ENCODE results near the gene TAS2R19. TPM values are rescaled to one million over a fixed set of nuclear protein-coding genes. Genes with fewer than 3 reads are reported as not detected.

Gene TAS2R19
- total RNA-seq, 1 donor from 2014 or later = 2.2 TPM

DNA sequence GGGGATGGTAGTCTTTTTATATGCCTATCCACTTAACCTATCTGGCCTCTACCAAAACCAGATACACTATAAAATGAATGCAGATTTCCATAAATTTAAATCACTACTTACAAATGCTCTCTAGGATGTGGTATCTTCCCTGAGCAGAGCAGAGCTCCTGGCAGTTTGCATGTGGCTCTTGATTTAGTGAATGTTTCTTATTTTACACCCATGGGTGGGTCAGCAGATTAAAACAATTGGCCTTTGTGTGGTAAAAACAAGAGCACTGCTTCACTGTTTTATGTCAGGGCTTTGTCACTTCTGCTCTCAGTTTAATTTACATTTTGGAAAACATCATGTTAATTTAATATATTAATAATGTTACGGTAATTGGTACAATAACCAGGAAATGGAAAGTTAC, 5.5 kb downstream of the TAS2R19 start:
- Histone ChIP-seq H3K36me3 (ENCODE audit: insufficient read depth, low read length) (peaks cover 3% of the 10 kb centered on the region), H3K4me2 (ENCODE audit: low read length) (no peak overlapping the region), H4K20me1 (ENCODE audit: insufficient read depth, low read length) (peaks cover 5% of the 10 kb centered on the region), H3K4me1 (ENCODE audit: insufficient read depth, low read length) (no peaks in the 10 kb centered on the region), H3K27ac (ENCODE audit: low read depth, low read length) (no peak overlapping the region), H3K4me3 (ENCODE audit: insufficient read depth, low read depth, low read length) (no peak overlapping the region), H2AFZ (ENCODE audit: low read depth, low read length) (no peak overlapping the region), H3K9me3 (ENCODE audit: insufficient read depth, low read depth, low read length) (no peaks in the 10 kb centered on the region), H3K9ac (ENCODE audit: low read length) (no peak overlapping the region), H3K27me3 (ENCODE audit: insufficient read depth, low read length) (no peaks in the 10 kb centered on the region), H3K79me2 (ENCODE audit: insufficient read depth, low read length) (no peaks in the 10 kb centered on the region)
- Mint-ChIP-seq H3K36me3 (ENCODE audit: low read depth, unreplicated experiment) (no peaks in the 10 kb centered on the region), H3K4me1 (ENCODE audit: low read depth, unreplicated experiment) (peaks cover 3% of the 10 kb centered on the region), H3K4me3 (ENCODE audit: unreplicated experiment) (no peak overlapping the region), H3K27me3 (ENCODE audit: low read depth, unreplicated experiment) (no peaks in the 10 kb centered on the region), H3K9me3 (ENCODE audit: unreplicated experiment) (no peaks in the 10 kb centered on the region), H3K27ac (ENCODE audit: unreplicated experiment) (no peak overlapping the region)
- TF ChIP-seq, protein P1, sequence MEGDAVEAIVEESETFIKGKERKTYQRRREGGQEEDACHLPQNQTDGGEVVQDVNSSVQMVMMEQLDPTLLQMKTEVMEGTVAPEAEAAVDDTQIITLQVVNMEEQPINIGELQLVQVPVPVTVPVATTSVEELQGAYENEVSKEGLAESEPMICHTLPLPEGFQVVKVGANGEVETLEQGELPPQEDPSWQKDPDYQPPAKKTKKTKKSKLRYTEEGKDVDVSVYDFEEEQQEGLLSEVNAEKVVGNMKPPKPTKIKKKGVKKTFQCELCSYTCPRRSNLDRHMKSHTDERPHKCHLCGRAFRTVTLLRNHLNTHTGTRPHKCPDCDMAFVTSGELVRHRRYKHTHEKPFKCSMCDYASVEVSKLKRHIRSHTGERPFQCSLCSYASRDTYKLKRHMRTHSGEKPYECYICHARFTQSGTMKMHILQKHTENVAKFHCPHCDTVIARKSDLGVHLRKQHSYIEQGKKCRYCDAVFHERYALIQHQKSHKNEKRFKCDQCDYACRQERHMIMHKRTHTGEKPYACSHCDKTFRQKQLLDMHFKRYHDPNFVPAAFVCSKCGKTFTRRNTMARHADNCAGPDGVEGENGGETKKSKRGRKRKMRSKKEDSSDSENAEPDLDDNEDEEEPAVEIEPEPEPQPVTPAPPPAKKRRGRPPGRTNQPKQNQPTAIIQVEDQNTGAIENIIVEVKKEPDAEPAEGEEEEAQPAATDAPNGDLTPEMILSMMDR (IDR thresholded peaks at IDR 0.05; ENCODE audit: insufficient read depth, low read depth, low read length) = no peak
- no peak for TF ChIP-seq EZH2 (IDR thresholded peaks at IDR 0.05; ENCODE audit: insufficient read depth, low read length)
- FAIRE-seq (no peak), DNase-seq (ENCODE audit: low read depth) (no peak)

DNA sequence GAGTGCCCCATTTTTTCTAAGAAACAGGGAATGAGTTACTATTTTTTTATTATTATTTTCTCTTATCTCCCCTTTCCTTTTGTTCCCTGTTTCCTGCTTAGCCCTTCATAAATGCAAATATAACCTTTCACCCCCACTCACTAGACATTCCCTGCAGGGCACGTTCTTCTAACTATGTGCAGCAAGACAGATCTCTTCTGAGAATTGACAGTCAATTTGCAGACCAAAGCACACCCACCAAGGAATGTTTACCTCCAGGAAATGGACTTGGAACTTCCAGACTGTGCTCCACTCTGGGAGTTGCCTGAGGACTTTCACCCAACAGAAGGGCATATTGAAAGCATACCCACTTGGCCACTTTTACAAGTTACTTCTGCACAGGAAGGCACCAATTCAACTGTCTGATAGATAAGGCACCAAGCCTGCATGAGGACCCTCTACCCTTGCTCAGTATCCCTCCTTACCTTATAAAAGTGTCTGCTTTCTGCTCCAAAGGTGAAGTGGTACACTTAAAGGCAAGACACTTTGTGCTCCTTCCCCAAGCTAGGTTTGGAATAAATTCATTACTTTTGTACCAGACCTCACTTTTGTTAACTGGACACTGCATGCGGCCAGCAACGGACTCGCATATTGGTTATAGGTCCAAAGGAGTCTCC, 6.5 kb downstream of the TAS2R19 start:
- Histone ChIP-seq H3K27me3 (ENCODE audit: insufficient read depth, low read length) (no peaks in the 10 kb centered on the region), H3K79me2 (ENCODE audit: insufficient read depth, low read length) (no peaks in the 10 kb centered on the region), H3K9ac (ENCODE audit: low read length) (no peak overlapping the region), H3K4me1 (ENCODE audit: insufficient read depth, low read length) (no peaks in the 10 kb centered on the region), H3K4me2 (ENCODE audit: low read length) (no peak overlapping the region), H2AFZ (ENCODE audit: low read depth, low read length) (no peak overlapping the region), H3K9me3 (ENCODE audit: insufficient read depth, low read depth, low read length) (no peaks in the 10 kb centered on the region), H3K4me3 (ENCODE audit: insufficient read depth, low read depth, low read length) (no peak overlapping the region), H3K27ac (ENCODE audit: low read depth, low read length) (no peak overlapping the region), H4K20me1 (ENCODE audit: insufficient read depth, low read length) (peaks cover 5% of the 10 kb centered on the region), H3K36me3 (ENCODE audit: insufficient read depth, low read length) (peaks cover 3% of the 10 kb centered on the region)
- Mint-ChIP-seq H3K27me3 (ENCODE audit: low read depth, unreplicated experiment) (no peaks in the 10 kb centered on the region), H3K27ac (ENCODE audit: unreplicated experiment) (no peak overlapping the region), H3K4me3 (ENCODE audit: unreplicated experiment) (no peak overlapping the region), H3K9me3 (ENCODE audit: unreplicated experiment) (no peaks in the 10 kb centered on the region), H3K4me1 (ENCODE audit: low read depth, unreplicated experiment) (peaks cover 3% of the 10 kb centered on the region), H3K36me3 (ENCODE audit: low read depth, unreplicated experiment) (no peaks in the 10 kb centered on the region)
- DNase-seq (ENCODE audit: low read depth) (no peak), FAIRE-seq (no peak)
- TF ChIP-seq, protein P1 (IDR thresholded peaks at IDR 0.05; ENCODE audit: insufficient read depth, low read depth, low read length) = no peak
- TF ChIP-seq EZH2 (IDR thresholded peaks at IDR 0.05; ENCODE audit: insufficient read depth, low read length) = no peak

DNA sequence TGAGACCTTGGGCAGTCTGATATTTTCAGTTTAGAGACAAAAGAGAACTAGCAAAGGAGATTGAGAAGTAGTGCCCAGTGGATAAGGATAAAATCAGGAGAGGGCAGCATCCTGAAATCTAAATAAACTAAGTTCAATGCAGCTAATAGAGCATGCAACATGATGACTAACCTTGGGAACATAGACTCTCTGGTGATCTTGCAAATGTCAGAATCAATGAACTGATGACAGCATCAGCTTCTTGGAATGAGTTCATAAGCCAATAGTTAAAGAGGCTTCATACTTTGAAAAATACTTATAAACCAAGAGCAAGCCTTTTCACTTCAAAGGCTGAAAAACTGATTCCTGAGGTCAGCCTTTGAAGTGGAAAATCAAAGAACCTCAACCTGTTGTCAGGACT, 8.2 kb downstream of the TAS2R19 start:
- Mint-ChIP-seq H3K36me3 (ENCODE audit: low read depth, unreplicated experiment) (no peaks in the 10 kb centered on the region), H3K9me3 (ENCODE audit: unreplicated experiment) (no peaks in the 10 kb centered on the region), H3K4me3 (ENCODE audit: unreplicated experiment) (no peak overlapping the region), H3K4me1 (ENCODE audit: low read depth, unreplicated experiment) (peaks cover 3% of the 10 kb centered on the region), H3K27me3 (ENCODE audit: low read depth, unreplicated experiment) (no peaks in the 10 kb centered on the region), H3K27ac (ENCODE audit: unreplicated experiment) (no peak overlapping the region)
- Histone ChIP-seq H3K27ac (ENCODE audit: low read depth, low read length) (no peak overlapping the region), H3K9me3 (ENCODE audit: insufficient read depth, low read depth, low read length) (no peaks in the 10 kb centered on the region), H4K20me1 (ENCODE audit: insufficient read depth, low read length) (peaks cover 5% of the 10 kb centered on the region), H3K4me1 (ENCODE audit: insufficient read depth, low read length) (no peaks in the 10 kb centered on the region), H3K4me3 (ENCODE audit: insufficient read depth, low read depth, low read length) (no peak overlapping the region), H3K4me2 (ENCODE audit: low read length) (no peak overlapping the region), H3K27me3 (ENCODE audit: insufficient read depth, low read length) (no peaks in the 10 kb centered on the region), H3K36me3 (ENCODE audit: insufficient read depth, low read length) (peaks cover 3% of the 10 kb centered on the region), H3K79me2 (ENCODE audit: insufficient read depth, low read length) (no peaks in the 10 kb centered on the region), H3K9ac (ENCODE audit: low read length) (no peak overlapping the region), H2AFZ (ENCODE audit: low read depth, low read length) (no peak overlapping the region)
- FAIRE-seq (no peak), DNase-seq (ENCODE audit: low read depth) (peak; percentile 1)
- TF ChIP-seq EZH2 (IDR thresholded peaks at IDR 0.05; ENCODE audit: insufficient read depth, low read length) = no peak
- TF ChIP-seq, protein P1 (IDR thresholded peaks at IDR 0.05; ENCODE audit: insufficient read depth, low read depth, low read length) = no peak

Measured in astrocyte (in vitro differentiated cells and primary cell).